ENCODE measurements around the gene CAND1.

Gene CAND1

DNA sequence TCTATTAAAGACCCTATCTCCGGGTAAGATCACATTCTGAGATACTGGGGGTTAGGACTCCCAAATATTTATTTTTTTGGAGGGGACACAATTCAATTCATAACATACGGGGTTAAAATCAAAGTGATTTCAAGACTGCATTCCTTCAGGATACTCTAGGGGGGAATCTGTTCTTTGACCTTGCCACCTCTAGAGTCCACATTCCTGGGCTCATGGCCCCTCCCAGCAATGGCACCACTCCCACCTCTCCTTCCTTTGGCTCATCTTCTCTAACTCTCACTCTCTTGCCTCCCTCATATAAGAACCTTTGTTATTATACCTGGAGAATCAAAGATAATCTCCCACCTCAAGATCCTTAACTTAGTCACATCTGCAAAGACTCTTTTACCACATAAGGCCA is 79.5 kb downstream of the CAND1 start:
- DNase-seq, result no peak

DNA sequence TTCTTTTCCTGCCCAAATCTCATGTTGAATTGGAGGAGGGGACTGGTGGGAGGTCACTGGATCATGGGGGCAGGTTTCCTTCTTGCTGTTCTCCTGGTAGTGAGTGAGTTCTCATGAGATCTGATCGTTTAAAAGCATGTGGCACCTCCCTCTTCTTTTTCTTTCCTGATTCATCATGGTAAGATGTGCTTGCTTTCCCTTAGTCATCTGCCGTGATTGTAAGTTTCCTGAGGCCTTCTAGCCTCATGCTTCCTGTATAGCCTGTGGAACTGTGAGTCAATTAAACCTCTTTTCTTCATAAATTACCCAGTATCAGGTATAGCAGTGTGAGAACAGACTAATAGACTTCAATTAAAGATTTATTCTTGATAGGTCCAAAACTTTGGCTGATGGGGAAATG is 83.5 kb downstream of the CAND1 start:
- no peak for DNase-seq

DNA sequence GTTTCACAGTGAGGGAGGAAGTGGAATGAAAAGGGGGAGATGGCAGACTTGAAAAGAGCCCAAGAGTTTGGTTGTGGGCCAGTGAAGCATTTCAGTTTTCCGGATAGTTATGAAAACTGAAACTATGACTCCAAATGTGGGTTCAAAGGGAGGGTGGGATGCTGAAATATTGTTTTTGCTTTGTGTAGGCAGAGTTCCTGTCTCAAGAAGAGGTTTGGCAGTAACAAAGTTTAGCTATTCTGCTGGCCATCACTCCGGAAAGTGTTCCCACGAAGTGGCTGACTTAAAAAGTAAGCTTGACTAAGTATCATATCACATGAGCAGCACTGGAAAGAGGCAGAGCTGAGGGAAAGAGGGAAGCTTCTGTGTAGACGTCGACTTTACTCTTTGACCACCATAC is 85.2 kb downstream of the CAND1 start:
- peak; percentile 42 for DNase-seq

DNA sequence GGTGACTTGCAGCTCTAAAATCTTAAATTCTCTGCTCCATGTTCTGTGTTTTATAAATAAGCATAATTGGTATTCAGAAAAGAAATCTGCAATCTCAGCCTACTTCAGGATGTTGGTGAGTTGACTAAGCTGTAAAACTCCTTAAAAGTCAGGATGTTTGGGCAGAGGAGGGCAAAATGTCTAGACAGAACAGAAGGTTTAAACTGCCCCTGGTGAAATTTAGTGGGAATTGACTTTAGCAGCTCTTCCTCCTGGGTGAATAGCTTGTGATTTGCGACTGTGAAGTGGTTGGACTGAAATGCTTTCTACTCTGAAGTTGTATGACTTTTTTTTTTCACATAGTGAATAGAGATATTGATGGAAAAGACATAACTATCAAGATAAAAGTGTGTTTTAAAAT is 85.8 kb downstream of the CAND1 start:
- DNase-seq, result no peak

DNA sequence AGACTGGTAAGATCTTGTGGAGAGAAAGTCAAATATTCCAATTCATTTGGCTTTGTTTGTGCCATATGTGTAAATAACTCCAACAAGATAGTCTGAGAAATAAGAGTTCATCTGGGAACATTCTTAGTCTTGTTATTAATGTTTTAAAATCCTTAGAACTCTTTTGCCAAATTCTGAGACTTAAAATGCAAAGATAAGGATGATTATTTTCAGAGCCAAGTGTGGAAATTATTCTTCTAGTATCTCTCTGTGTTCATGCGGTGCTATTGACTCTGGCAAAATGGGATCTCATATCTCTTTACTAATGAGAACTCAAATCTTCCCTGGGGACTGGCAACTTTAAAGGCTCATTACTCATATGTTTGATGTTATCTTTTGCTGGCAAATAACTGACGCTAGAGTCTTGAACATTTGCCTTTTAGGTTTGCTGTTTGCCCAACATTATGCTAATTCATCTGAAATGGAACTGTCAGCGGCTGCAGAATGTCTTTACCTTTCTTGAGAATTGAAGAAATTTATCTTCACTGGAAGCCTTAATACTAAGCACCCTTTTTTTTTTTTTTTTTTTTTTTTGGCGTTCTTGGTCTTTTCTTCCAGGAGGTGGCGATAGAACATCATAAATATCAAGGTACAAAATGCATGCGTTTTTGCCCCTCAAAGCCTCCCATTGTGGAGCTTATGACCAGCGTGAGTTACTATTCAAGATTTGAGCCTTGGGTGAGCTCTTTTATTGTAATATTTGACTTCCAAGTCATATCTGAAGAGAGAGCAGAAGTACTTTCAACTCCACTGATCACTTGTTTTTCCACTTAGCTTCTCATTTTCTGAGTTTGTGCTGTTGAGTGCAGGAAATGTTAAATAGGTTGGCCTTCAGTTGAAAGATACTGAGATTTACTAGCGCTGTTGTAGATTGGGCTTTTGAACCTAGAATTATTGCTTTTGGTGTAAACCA is 86.5 kb downstream of the CAND1 start:
- peak; percentile 50 for DNase-seq

DNA sequence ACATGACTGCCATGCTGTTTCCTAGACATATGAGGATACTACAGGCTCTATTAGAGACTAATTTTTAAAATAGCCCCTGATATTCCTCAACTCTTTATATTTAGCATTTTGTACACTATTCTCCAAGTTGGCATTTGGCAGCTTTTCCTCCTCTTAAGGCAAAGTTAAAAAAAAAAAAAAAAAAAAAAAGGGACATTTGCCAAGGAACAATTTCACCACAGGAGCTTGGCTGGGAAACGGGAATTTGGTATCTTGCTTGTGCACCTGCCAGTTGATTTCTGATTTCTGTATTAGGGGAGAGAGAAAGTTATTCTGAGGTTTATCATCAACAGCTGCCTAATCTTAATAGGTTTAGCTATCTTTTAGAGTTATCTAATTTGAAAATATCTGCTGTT is 87.2 kb downstream of the CAND1 start:
- no peak for DNase-seq

DNA sequence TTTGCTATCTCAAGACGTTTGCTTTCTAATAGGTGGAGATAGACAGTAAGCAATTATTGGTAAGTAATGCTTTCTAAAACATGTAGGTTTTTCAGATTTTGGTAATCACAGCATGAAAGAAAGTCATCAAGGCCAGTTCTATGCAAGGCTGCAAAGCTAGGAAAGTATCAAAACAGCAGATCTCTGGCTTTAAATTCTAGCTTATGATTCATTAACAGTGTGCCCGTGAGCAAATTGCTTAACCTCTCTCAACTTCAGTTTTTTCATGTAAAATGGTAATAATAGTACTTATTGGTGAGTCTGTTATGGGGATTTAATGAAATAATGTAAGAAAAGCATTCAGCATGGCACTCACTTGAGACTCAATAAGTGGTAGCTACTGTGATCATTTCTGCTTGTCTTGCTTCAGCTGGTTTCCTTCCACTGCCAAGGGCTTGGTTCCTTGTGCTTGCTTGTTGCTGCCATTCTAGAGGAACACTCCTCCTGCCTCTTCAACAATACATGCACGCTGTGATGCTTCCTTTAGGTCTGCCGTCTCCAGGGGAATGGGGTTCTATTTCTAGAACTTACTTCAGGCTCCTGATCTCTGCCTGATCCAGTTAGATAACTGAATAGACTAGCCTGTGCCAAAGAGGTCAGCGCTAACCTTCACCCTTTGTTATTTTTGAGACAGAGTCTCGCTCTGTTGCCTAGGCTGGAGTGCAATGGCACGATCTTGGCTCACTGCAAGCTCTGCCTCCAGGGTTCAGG is 88.4 kb downstream of the CAND1 start:
- no peak for DNase-seq

DNA sequence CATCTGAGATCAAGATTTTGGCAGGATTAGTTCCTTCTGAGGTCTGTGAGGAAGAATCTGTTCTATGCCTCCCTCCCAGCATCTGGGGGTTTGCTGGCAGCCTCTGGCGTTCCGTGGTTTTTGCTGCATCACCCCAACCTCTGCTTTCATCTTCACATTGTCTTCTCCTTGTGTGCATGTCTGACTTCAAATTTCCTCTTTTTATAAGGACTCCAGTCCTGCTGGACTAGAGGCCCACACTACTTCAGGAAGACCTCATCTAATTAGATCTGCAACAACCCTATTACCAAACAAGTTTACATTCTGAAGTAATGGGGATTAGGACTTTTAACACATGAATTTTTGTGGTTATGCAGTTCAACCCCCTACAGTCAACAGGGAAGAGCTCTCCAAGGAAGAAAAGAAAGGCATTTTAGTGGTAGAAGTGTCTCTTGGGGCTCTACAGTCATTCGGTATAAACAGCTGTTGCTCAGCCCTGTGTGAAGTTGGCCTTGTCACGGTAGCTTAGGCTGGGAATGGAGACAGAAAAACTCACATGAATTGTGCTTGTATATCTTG is 89.7 kb downstream of the CAND1 start:
- DNase-seq, result no peak

DNA sequence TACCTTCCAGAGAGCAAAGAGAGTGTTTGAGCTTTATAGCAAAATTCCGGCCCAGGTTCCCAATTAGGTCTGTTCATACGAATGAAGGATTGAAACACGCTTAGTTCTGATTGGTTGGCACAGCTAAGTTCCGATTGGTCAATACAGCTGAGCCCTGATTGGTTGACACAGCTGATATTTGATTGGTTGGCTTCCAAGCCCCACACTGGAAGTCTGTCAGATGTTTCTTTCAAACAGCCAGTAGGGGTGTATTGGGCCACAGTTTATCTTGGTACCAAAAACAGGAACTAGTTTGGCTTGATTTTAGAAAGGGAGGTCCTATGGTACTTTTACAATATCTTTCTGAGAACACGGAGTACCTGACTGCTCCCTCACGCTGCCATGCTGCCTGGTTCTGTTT is 93.4 kb downstream of the CAND1 start:
- DNase-seq, result no peak

DNA sequence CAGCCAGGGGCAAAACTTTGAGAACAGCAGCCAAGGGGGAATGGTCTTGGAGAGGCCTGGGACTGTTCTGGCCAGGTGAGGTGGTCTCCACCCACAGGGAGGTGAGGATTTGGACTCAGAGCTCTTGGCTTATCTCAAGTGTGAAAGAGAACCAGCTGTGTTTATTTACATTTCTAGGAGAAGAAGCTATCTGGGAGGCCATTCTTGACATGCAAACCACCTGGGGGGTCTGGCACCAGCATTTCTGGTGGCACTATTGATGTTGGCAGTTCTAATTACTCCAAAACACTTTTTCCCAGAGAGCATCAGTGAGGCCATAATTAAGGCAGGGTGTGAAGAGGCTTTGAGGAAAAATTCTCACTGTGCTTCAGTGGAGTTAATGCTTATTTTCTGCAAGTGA is 95.1 kb downstream of the CAND1 start:
- no peak for DNase-seq

DNA sequence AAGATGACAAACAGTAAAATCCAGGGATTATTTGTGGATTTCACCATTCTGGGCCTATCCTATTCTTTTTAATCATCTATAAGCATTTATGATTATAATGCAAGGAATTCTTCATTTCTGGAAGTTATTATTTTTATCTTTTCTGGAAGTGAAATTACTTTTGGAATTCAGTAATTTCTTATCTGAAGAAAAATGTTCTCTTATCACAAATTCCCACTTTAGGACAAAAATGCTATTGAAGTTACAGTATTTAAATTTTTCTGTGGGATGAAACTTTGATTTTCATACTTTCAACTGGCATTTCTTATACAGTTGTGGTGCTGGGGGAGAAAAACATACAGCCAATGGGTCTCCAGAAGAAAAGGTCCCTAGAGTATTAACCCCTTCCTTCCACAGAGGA is 96.0 kb downstream of the CAND1 start:
- no peak for DNase-seq

DNA sequence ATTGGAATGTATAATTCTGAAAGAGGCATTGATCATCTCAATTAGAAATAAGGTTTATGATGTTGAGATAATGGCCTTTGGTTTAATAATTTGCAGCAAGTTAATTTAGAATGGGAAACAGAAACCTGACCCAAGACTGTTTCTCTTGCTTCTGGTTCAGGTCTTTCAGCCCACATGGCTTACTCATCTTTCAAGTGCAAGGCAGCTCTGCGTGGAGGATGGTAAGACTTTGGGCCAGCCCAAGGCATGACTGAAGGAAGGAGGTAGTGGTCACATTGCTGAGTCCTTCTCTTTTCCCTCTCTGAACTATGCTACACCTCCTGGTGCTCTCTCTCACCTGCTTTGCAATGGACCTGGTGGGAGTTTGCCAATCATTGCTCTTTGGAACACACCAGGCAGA is 98.7 kb downstream of the CAND1 start:
- DNase-seq, result no peak
